GM21576 (cell line): Measurements from ENCODE around the gene PXN.

Experiments
- ATAC-seq: cut with Tn5 transposase; IDR thresholded peaks from one replicate; pipeline ENCODE4 v1.9.1; 2021; ENCODE audit warnings: mild to moderate bottlenecking, moderate library complexity; ENCODE audit not compliant: unreplicated experiment

PXN gene

DNA sequence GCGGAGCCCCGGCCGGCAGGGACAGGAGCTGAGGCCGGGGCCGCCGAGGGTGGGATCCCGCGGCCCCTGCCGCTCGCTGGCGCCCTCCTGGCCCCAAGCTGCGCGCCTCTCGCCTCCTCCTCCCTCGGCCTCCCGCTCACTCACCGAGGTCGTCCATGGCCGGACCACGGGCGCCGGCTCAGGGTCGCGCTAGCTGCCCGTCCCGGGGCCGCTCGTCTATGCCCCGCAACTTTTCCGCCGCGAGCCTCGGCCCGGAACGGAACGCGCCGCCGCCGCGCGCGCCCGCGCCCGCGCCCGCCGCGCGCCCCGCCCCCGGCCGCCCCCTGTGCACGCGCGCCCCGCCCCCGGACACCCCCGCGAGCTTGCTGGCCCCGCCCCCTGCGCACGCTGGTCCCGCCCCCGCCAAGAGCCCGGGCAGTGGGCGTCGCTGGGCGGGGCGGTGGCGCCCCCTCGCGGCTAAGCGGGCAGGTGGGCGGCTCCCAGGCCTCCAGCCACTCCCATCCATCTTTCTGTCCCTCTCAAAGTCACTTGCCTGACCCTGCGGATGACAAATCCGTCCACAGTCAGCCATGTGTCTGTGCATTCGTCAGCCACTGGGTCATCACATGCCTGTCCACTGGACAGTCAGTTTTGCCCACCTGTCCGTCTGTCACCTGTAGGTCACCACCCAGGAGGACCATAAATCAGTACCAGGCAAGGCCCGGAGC lies at the start of gene PXN:
TSS of gene PXN (minus strand) at position 258 of the 707 bp plus-strand sequence. CDS start at position 157, 101 bp downstream.
- peak; percentile 71 for ATAC-seq

GRCh38 chr12:120314220-120314619 lies 48.7 kb upstream of the PXN start:
- no peak for ATAC-seq

DNA sequence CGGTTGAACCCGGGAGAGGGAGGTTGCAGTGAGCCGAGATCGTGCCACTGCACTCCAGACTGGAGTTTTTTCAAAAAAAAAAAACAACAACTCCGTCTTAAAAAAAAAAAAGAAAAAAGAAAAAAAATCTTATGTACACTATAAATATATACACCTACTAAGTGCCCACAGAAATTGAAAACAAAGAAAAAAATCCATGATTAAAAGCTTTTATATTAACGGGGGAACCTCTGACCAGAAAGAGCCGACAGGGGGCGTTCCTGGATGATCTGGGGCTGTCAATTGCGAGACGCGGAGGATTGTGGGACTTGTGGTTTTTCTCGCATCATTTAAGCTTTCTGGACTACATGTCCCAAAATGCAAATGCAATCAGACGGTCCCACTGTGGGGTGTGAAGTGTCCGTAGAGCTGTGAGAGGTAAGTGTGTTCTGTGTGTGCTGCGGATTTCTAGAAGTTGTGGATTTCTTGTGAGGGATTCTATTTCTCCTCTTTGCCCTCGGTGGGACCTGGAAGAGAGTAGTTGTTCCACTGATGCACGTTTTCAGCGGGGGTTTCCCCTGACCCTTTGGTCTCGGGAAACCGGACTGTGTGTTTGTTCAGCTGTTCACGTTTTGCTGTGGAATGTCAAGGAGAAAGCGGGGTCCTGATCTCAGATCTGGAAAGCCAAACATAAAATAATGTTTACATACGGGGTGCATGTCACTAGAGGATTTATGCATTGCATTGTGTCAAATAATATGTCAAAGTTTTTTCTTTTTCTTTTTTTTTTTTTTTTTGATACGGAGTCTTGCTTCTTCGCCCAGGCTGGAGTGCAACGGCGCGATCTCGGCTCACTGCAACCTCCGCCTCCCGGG lies 36.7 kb upstream of the PXN start, which contains the start of gene SIRT4:
TSS of gene SIRT4 (plus strand) at position 360 of the 854 bp plus-strand sequence. CDS start 1,241 bp downstream, outside the sequence.
- ATAC-seq, result peak; percentile 96

DNA sequence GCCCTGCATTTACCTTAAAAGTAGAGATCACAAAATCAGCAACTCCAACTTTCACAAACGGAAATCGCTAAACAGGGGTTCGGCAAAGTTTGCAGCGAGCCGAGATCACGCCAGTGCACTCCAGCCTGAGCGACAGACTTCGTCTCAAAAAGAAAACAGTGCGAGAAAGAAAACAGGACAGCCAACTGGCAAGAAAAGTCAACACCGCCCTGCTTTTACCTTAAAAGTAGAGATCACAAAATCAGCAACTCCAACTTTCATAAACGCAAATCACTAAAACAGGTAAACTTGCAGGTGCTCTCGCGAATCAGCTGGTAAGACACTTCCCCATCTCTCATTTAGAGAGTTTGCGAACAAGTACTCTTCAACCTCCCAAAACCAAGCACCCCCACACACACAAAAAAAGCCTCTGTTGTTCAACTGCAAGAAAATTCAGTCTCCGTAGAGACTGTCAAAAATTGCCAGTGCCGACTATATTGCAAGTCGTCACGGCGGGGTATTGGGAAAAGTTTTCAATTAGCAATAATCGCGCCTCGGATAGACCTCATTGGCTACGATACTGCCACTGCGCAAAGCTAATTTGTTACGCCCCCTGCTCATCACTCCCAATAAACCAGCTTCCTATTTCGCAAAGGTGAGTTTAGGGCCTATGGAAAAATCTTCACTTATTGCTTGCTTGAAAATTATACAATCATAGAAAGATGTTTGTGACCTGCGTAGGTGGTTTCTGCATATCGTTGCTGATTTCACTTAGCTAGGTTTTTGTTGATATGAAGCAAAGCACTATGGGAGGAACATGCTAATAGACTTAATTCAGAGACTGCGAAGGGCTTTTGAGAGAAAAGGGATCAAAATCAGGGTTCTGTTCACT lies 27.4 kb upstream of the PXN start, which contains the start of gene RNU4-1:
TSS of gene RNU4-1 (minus strand) at position 577 of the 871 bp plus-strand sequence.
- ATAC-seq, result peak; percentile 46

DNA sequence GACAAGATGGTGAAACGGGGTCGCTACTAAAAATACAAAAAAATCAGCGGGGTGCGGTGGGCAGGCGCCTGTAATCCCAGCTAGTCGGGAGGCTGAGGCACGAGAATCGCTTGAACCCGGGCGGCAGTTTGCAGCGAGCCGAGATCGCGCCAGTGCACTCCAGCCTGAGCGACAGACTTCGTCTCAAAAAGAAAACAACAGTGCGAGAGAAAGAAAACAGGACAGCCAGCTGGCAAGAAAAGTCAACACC lies 26.8 kb upstream of the PXN start:
- ATAC-seq, result peak; percentile 2

DNA sequence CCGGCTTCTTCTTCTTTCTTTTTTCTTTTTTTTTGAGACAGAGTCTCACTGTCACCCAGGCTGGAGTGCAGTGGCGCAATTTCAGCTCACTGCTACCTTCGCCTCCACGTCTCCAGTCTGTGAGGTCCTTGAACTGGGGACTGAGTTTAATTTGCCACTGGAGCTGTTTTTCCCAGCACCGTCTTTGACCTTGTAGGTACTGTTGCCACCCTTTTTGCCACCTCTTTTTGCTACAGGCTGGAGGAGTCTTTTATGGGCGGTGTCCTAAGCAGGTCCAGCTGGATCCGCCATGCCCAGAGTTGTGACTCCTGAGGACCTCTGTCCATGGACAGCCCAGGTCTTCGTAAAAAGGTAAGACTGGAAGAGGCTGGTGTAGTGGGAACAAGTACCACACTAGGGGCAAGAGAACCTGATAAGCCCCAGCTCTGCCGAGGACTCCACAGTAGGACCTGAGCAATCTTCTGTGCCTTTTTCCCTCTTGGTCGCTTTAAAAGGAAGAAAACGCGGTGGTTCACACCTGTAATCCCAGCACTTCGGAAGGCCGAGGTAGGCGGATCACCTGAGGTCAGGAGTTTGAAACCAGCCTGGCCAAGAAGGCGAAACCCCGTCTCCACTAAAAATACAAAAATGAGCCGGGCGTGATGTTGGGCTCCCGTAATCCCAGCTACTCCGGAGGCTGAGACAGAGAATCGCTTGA lies 25.2 kb upstream of the PXN start:
- no peak for ATAC-seq

DNA sequence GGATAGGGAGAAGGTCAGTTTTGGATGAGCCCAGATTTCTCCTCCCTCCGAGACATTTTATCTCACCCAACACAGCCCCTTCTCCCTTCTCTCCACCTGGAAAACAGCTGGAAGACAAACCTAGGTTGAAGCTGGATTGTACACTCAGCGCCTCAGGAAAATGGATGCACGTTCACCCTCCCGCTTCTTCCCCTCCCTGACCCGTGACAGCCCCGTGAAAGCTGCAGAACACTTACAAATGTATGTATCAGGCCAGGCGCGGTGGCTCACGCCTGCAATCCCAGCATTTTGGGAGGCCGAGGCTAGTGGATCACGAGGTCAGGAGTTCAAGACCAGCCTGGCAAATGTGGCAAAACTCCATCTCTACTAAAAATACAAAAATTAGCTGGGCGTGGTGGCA lies 22.0 kb upstream of the PXN start:
- no peak for ATAC-seq

DNA sequence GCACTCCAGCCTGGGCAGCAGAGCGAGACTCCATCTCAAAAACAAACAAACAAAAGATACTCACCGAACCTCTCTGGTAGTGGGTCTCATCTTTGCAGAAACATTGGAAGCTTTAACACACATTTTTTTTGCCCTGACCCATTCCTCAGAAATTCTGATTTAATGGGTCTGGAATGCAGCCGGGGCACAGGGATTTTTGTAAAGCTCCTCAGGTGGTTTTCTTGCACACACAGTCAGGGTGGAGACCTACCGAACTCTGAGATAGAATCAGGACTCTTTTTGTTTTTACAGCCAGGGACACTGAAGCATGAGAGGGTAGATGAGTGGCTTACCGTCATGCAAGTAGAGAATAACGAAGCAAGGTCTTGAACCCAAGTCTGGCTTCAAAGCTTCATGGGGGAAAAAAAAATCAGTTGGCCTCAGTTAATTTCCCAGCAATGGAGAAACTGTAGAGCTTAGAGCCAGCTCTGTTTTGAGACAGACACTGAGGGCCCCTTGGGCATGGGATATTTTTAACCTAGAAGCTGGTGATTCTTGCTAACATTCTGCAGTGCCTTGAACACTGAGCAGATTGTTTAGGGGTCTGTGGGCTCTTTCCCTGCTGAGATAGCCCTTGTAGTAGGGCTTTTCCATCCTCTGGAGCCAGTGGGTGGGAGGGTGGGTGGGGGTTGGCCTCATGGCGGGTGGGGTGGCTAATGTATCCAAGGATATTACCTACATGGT lies 21.4 kb upstream of the PXN start:
- no peak for ATAC-seq

DNA sequence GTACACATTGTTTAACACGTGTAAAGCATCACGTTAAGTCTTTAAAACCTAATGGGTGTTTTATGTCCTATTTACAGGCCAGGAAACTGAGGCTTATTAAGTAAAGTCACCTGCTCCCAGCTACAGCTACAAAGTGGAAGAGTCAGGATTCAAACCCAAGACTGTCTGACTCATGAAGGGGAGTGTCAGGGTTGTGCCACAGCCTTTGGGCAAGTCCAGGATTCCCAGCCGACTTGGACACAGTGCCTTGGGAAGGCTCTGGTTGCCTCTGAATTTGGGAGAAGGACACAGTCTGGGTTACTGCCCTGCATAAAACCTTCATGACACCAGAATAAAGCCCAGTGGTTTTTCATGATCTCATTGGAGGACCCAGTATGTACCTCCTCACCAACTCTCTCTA lies 18.9 kb upstream of the PXN start:
- ATAC-seq, result no peak

GRCh38 chr12:120283318-120283717 lies 17.8 kb upstream of the PXN start:
- no peak for ATAC-seq

- no peak for ATAC-seq
These were observed 12.9 kb upstream of the PXN start for GRCh38 chr12:120278137-120279069.

GRCh38 chr12:120276734-120277133 lies 11.2 kb upstream of the PXN start:
- ATAC-seq, result no peak

DNA sequence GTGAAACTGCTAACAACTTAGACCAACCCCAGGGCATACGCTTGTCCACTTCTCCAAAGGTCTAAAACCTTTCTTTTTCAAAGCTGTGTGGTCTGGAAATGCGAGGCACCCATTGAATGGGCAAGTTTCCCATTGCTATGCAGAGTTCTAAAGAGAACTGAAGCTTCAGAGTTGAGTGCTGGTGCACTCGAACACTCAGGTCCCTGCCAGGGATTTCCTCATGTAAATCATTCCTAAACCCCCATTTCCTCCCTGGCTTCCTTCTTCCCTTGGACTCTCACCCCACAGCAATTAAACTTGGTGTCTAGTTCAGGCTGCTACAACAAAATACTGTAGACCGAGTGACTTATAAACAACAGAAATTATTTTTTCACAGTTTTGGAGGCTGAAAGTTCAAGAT lies 2.2 kb upstream of the PXN start:
- no peak for ATAC-seq

DNA sequence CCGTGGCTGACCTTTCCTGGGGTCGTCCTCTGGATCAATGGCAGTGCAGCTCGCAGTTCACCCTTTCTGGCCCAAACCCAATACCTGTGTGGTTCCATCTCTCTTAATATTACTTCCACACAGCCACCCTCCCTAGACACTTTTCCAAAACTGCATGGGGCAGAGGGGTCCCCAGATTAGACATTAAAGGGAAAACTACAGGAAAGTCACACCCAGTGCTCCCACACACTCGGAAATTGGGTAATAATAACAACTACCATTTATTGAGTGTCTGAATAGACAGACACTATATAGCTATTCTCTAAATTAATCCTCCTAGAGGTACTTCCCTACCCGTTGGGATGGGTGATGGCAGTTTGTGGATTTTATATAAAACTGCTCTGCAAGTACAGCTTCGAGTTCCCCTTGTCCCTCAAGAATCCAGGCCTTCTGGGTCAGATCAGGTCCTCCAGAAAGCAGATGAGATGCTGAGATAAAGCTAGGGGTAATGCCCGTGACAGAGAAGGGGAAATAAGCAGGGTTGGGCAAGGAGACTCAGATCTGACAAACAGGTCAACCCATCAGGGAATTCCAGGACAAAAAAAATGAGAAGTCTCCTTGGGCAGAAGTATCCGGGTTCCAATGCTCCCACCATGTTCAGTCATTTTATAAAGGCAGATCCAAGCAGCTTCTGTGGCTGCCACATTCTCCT lies 795 bp upstream of the PXN start:
- no peak for ATAC-seq

- peak; percentile 30 for ATAC-seq
These were observed 542 bp downstream of the PXN start for GRCh38 chr12:120264904-120265472.

GRCh38 chr12:120264086-120264903 lies 1.2 kb downstream of the PXN start:
- no peak for ATAC-seq

DNA sequence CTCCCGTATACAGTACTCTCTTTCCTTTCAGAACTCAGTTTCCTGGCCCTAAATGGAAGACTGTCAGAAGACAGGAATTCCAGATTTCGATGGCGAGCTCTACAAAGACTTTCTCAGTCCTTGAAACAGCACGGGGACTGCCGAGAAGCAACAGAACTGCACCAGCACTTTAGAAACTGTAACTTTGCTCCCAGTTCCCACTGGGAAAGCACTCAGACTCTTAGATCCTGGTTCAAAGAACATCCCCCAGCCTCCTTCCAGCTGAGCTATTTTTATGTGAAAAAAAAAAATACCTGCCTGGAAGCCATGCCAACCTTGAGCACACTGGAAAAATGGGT lies 1.8 kb downstream of the PXN start:
- no peak for ATAC-seq
